Testis (tissue), 2 donors: Measurements from ENCODE around the gene RHOA.

Source experiments
- POLR2A ChIP-seq: fragments of 450-650 bp; IDR thresholded peaks from one replicate; pipeline ENCODE4 v1.6.1; 2017; ENCODE audit warnings: antibody characterized with exemption, mild to moderate bottlenecking, moderate library complexity
- TF ChIP-seq, protein P1 (sequence below), 3 experiments: fragments of 450-650 bp in 2 of 3; fragments of 200-600 bp in 1 of 3; sonication (generic) in 1 of 3; IDR thresholded peaks; one replicate each; pipeline ENCODE4 v1.5.1; 2016 to 2019; ENCODE audit warnings: antibody characterized with exemption in 3 of 3, mild to moderate bottlenecking in 2 of 3, moderate library complexity in 1 of 3

DNA sequence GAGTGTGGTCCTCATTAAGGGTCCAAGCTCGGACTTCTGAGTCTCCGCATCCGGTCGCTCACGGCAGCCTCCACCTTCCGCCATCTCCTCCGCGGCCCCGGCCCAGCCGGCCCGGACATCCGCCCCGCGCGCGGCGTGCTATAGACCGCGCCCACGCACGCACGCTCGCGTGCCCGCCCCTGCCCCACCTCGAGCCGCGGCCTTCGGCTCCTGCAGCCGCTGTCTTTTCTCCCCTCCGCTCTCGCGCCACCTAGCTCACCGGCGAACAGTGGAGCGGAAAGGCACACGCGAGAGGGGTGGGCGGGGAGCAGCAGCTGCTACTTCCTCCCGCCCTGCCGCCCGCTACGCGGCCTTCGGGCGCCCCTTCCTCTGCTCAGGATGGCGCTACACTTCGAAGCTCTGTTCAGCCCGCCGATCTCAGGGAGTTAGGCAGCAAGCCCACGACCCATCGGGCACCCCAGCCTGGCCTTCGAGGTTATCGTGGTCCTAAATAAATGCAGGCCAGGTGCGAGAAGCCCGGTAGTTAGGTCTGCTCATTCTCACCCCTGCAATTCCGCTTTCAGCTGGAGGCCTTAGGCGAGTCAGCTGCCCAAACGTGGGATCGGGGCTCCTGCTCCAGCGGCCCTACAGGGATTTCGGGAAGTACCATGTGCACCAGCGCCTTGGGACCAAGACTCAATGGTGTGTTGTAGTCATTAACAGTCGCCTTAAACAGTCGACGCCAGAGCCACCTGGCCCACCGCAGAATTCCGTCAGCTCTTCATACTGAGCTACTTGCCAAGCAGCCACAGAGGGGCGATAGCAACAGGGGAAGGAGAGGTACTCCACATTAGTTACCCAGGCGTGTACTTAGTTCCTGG is 71.6 kb downstream of the RHOA start, which contains the start of gene USP4:
- TF ChIP-seq, protein P1, sequence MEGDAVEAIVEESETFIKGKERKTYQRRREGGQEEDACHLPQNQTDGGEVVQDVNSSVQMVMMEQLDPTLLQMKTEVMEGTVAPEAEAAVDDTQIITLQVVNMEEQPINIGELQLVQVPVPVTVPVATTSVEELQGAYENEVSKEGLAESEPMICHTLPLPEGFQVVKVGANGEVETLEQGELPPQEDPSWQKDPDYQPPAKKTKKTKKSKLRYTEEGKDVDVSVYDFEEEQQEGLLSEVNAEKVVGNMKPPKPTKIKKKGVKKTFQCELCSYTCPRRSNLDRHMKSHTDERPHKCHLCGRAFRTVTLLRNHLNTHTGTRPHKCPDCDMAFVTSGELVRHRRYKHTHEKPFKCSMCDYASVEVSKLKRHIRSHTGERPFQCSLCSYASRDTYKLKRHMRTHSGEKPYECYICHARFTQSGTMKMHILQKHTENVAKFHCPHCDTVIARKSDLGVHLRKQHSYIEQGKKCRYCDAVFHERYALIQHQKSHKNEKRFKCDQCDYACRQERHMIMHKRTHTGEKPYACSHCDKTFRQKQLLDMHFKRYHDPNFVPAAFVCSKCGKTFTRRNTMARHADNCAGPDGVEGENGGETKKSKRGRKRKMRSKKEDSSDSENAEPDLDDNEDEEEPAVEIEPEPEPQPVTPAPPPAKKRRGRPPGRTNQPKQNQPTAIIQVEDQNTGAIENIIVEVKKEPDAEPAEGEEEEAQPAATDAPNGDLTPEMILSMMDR (IDR thresholded peaks at IDR 0.05): peak in 2 of 3 experiments; percentile 35 to 56
- peak; percentile 7 for TF ChIP-seq POLR2A
